ENCODE results near the gene DUSP3.
"Not testable (repeated sequence)": the region's sequence is repeated elsewhere in the genome, so short reads cannot be mapped to it uniquely, and the experiment has no call there.

Gene DUSP3

DNA sequence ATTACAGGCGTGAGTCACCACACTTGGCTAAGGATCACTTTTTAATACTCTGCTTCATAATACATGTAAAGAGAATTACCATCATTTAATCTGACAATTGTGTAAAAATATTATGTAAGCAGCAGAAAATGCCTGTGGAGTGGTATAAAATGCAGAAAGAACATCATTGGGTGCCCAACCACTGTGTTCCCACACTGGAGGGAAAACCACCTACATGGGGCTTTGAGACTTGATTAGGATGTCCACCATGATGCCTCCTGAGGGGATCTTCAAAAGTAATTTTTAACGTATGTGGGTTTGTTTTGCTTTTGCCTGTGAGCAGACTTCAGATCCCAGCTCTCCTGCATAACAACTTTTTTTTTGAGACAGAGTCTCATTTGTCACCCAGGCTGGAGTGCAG, 20.3 kb upstream of the DUSP3 start:
- DNase-seq = no peak

DNA sequence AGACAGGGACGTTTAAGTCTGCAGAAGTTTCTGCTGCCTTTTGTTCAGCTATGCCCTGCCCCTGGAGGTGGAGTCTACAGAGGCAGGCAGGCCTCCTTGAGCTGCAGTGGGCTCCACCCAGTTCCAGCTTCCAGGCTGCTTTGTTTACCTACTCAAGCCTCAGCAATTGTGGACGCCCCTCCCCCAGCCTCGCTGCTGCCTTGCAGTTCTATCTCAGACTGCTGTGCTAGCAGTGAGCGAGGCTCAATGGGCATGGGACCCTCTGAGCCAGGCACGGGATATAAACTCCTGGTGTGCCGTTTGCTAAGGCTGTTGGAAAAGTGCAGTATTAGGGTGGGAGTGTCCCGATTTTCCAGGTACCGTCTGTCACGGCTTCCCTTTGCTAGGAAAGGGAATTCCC, 19.2 kb upstream of the DUSP3 start:
- DNase-seq = not testable (repeated sequence)

- not testable (repeated sequence) for DNase-seq
Observed at GRCh38 chr17:43792668-43793067, 13.9 kb upstream of the DUSP3 start.

- DNase-seq = no peak
Observed at GRCh38 chr17:43791589-43791988, 12.8 kb upstream of the DUSP3 start.

- peak; percentile 38 for DNase-seq
Observed at GRCh38 chr17:43790311-43790940, 11.6 kb upstream of the DUSP3 start.

- DNase-seq = no peak
Observed at GRCh38 chr17:43789482-43789881, 10.7 kb upstream of the DUSP3 start.

DNA sequence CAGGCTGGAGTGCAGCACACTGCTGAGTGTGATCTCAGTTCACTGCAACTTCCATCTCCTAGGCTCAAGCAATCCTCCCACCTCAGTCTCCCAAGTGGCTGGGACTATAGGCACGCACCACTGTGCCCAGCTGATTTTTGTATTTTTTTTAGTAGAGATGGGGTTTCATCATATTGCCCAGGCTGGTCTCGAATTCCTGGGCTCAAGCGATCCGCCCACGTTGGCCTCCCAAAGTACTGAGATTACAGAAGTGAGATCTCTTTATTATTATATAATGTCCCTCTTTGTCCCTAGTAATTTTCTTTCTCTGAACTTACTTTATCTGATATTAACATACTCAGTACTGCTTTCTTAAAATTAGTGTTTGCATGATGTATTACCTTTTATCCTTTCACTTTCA, 9.8 kb upstream of the DUSP3 start:
- DNase-seq = no peak

DNA sequence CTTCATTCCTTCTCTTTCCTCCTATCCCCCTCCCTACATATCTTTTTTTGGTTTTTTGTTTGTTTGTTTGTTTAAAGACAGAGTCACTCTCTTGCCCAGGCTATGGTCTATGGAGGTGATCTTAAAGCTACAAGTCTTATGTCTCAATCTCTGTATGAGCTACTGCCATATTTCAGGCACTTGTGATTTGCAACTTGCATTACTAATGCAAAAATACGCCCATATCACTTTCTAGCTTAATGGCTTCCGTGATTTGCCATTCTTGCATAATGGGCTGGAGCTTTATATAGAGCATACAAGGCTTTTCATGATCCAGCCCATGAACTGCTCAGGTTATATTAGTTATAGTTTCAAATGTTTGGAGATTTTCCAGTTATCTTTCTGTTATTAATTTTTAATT, 9.0 kb upstream of the DUSP3 start:
- DNase-seq = no peak

DNA sequence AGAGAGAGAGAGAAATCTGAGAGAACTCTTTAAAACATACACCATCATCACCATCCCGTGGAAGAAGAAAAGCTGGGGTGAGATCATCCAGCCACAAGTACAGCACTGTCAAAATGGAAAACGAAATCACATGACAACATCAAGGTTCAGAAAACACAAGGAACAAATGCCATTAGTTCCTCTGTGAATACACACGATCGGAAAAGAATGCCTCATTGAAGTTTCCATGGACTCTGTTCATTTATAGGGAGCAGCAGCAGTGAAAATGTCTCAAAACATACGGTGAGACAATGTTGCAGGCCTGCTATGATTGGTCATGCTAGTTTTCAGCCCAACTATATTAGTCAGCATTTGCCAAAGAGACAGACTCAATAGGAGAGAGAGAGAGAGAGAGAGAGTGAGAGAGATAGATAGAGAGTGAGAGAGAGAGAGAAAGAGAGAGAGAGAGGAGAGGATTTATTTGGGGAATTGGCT, 5.9 kb upstream of the DUSP3 start:
- DNase-seq = no peak

GRCh38 chr17:43784068-43784467, 5.3 kb upstream of the DUSP3 start:
- no peak for DNase-seq

GRCh38 chr17:43782913-43783680, 4.3 kb upstream of the DUSP3 start:
- DNase-seq = no peak

DNA sequence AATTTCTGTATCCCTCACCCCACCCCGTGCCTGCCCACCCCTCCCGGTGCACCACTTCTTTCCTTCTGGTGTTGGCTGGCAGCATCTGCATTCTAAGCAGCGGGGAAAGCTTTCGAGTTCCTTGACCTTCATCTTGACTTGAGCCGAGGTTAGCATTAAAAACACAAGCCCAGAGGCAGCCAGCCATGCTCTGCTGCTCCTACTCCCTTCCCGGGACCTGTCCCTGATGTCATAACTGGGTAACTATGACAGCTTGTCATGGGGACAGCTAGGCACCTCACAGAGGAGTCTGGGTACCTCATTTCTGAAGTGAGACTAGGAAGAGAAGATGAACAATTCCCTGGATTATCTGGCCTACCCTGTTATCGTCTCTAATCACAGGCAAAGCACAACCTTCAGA, 1.4 kb upstream of the DUSP3 start, which contains the start of gene CFAP97D1:
Gene CFAP97D1, plus strand, starts transcription at position 301 of the 400 bp plus-strand sequence. Its CDS starts 28 bp downstream, at position 329.
- DNase-seq = no peak

- no peak for DNase-seq
Observed at GRCh38 chr17:43779145-43780125, 658 bp upstream of the DUSP3 start.

DNA sequence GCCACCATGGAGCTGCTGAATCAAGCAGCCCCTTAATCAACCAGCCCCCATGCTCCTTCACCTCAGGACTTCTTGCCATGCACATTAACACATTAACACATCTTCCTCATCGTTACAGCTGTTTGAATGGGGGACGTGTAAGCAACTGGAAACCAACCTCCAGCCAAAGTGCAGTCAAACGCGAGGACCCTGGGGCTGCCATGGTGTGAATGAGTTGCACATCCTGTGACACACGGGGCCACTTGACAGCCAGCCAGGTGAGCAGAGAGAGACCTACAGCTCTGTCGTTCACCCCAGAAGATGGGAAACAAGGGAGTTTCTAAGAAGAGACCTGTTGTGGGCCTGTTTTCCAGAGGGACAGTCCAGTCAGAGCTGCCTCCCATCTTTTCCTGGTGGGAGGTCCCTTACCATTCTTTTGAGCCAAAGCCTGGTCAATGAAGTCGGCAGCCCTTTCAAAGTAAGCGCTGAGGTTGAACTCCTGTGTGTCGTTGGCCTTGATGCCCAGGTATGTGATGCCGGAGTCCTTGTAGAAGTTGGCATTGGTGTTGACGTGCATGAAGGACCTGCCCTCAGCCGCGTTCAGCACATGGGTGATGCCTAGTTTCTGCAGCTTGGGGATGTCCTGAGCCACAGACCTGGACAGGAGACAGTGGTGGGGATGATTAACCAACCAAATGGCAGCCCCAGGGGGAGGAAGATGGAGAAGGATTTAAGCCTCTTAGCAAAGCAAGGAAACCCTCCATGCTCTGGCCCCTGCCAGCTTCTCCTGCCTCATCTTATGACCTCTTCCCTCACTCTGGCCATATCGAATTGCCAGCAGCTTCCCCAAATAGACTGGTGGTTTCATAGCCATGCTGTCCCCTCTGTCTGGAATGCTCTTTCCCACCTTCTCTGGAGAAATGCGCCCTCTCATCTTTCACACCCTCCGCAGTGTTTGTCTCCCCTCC, 4.2 kb downstream of the DUSP3 start:
- DNase-seq = no peak

- no peak for DNase-seq
Observed at GRCh38 chr17:43772877-43773648, 5.7 kb downstream of the DUSP3 start.

GRCh38 chr17:43771463-43771862, 7.3 kb downstream of the DUSP3 start:
- DNase-seq = no peak

DNA sequence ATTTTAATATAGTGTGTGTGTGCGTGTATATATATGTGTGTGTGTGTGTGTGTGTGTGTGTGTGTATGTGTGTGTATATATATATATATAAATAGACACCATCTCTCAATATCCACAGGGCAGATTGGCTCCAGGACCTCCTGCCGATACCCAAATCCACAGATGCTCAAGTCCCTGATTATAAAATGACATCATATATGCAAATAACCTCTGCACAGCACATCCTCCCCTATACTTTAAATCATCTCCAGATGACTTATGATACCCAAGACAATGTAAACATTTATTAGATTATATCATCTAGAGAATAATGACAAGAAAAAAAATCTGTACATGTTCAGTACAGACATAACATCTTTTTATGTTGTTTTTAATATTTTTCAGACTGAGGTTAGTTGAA, 7.8 kb downstream of the DUSP3 start:
- DNase-seq = no peak

- DNase-seq = no peak
Observed at GRCh38 chr17:43769859-43770258, 8.9 kb downstream of the DUSP3 start.

DNA sequence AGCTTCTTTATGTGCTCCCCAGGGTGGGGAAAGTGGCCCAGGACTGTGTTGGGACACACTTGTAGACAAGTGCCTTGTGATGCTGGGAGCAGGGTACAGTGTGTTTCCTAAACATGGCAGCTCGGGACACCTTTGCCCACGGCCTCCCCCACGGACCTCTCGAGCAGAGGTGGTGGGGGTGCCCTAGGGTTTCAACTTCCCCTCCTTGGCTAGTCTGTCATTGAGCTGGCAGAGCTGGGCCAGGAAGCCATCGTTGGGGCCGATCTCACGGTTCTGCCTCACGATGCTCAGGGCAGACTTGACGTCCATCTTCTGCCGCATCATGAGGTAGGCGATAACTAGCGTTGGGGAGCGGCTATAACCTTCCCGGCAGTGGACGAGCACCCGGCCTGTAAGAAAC, 9.4 kb downstream of the DUSP3 start:
- no peak for DNase-seq

DNA sequence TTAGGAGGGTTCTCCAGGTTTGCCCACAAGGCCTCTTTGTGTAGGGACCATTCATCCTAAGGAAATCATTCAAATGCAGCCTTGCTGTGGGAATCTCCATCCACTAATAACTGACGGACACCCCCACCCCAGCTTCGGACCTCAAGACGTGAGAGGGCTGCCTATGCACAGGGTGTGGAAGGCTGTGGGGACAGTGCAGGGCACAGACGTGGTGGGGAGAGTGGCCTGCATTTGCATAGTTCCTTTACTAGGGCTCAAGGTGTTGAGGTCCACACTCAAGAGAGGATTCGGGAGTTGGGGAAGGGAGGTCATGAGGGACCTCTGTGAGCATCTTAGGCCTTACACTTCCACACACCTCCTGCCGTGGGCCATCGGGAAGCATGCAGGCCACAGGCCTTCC, 9.8 kb downstream of the DUSP3 start:
- no peak for DNase-seq

DNA sequence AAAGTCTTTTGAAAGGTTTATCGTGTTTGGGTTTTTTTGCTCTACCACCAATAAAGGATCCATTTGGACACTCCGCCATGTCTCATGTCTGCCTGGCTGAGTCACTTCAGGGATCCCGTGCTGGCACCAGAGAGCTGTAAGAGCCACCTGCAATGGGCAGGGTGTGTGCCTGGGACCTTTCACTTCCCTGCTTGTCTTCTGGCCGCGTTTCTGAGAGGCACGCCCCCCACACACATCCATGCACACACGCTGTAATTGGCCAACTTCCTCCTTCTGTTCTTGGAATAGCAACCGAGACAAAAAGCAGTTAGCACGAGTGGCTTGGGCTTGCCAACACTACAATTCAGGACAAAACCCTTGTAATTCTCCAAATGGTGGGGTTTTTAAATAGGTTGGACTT, 10.4 kb downstream of the DUSP3 start:
- DNase-seq = no peak
